NCI-H524 (cell line): ENCODE data around the gene TNKS1BP1.
"Not testable (repeated sequence)": the region's sequence is repeated elsewhere in the genome, so short reads cannot be mapped to it uniquely, and the experiment has no call there.

Experiments
- DNase-seq, 2 experiments: peaks; one replicate each; lab custom pipeline; 2025; lab: John Stamatoyannopoulos, UW

The TNKS1BP1 gene, protein sequence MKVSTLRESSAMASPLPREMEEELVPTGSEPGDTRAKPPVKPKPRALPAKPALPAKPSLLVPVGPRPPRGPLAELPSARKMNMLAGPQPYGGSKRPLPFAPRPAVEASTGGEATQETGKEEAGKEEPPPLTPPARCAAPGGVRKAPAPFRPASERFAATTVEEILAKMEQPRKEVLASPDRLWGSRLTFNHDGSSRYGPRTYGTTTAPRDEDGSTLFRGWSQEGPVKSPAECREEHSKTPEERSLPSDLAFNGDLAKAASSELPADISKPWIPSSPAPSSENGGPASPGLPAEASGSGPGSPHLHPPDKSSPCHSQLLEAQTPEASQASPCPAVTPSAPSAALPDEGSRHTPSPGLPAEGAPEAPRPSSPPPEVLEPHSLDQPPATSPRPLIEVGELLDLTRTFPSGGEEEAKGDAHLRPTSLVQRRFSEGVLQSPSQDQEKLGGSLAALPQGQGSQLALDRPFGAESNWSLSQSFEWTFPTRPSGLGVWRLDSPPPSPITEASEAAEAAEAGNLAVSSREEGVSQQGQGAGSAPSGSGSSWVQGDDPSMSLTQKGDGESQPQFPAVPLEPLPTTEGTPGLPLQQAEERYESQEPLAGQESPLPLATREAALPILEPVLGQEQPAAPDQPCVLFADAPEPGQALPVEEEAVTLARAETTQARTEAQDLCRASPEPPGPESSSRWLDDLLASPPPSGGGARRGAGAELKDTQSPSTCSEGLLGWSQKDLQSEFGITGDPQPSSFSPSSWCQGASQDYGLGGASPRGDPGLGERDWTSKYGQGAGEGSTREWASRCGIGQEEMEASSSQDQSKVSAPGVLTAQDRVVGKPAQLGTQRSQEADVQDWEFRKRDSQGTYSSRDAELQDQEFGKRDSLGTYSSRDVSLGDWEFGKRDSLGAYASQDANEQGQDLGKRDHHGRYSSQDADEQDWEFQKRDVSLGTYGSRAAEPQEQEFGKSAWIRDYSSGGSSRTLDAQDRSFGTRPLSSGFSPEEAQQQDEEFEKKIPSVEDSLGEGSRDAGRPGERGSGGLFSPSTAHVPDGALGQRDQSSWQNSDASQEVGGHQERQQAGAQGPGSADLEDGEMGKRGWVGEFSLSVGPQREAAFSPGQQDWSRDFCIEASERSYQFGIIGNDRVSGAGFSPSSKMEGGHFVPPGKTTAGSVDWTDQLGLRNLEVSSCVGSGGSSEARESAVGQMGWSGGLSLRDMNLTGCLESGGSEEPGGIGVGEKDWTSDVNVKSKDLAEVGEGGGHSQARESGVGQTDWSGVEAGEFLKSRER (N-terminal part only)

DNA sequence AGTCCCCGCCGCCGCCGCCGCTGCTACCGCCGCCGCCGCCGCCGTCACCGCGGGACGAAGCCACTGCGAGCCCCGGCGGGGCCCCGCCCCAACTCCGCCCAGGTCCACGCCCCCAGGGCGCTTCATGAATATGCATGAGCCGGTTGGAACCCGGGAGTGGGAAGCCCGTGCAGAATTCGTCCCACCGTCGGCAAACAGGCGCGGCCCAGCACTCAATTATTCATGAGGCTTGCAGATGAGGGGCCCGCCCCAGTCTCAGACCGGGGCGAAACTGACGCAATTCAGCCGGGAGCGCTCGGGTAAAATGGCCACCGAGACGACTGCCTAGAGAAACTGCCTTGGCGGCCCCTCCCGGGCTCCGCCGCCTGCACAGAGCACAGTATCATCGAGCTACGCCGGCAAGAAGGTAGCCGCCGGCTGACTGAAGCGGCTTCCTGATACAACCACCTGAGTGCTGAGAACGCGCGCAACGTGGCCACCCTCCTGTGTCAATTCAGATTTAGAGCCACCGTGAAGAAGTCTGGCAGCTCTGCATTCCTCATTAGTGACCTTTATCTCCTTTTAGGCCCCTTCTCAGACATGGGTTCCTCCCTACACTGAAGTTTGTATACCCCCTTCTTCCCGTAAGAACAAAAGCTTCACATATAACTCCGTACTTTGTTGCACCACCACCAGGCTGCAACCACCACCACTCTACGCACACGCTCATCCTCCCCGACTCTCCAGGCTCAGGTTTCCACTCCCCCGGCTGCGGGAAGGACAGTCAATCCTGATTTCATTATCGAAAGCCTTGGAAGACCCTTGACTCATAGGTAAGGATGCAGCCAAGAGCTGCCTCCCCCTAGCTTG is at the start of gene TNKS1BP1:
TSS of gene TNKS1BP1 (minus strand) at position 67 of the 849 bp plus-strand sequence. CDS start 3,067 bp downstream, outside the sequence.
- peak; percentile 80 to 96 for DNase-seq

DNA sequence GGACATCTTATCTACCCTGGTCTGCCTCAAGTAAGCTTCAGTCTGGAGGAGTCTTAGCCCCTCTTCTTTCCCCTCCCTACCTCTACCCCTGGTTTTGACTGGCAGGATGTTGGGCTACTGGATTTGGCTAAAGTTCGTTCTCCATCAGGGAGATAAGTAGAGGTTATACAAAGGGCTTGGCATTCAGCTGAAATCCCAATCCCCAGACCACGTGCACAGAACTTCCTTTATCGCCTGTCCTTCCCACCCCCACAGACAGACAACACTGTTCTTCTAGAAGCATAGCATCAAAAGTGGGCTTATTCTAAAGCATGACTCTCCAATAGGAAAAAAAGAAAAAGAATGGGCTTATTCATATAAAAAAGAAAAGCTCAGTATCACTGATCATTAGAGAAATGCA is 48.4 kb upstream of the TNKS1BP1 start:
- no peak for DNase-seq

DNA sequence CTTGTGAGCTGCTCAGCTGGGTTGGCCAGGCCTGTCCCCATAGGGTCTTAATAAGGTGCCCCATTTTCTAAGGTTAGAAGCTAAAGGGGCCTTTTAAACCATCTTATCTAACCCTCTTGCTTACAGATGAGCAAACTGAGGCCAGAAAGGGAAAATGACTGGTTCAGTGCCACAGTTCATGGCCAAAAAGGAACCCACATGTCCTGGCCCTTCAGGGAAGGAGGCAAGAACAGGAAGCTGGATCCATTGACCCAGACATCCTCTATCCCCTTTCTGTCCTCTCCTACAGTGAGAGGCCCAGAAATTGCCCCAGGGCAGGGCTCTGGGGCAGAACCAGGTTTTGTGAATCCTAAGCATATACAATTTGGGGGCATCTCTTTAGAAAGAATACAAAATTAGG is 46.2 kb upstream of the TNKS1BP1 start:
- DNase-seq, result no peak

DNA sequence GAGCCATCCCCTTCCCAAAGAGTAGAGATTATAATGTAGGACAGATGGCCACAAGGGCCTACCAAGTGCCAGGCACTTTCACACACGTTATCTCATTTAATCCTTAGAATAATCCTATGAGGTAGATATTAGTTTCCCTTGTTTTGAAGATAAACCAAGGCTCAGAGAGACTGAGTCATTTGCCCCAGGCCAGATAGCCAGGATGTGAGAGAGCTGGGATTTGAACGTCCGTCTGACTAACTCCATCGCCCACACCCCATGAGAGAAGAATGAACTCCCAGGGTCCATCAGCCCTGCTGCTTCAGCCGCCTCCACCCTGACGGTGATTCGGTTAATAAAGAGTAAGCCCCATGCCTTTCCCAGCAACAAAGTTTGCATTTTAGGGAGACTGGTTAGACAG is 45.5 kb upstream of the TNKS1BP1 start:
- peak; percentile 67 to 84 for DNase-seq

DNA sequence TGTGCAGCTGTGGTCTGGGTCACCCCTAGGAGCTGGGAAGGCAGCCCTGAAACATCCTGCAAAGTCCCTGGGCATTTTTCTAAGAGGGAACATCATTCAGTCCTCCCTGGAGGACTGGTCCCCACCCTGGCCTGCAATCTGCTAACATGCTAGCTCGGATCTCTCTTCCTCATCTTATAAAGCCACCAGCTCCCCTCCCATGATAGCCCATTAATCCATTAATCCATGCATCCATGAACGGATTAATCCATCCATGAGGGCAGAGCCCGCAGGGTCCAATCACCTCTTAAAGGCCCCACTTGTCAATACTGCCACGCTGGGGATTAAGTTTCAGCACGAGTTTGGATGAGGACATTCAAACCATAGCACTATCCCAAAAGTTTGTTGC is 44.1 kb upstream of the TNKS1BP1 start:
- DNase-seq, result peak; percentile 96 to 97

DNA sequence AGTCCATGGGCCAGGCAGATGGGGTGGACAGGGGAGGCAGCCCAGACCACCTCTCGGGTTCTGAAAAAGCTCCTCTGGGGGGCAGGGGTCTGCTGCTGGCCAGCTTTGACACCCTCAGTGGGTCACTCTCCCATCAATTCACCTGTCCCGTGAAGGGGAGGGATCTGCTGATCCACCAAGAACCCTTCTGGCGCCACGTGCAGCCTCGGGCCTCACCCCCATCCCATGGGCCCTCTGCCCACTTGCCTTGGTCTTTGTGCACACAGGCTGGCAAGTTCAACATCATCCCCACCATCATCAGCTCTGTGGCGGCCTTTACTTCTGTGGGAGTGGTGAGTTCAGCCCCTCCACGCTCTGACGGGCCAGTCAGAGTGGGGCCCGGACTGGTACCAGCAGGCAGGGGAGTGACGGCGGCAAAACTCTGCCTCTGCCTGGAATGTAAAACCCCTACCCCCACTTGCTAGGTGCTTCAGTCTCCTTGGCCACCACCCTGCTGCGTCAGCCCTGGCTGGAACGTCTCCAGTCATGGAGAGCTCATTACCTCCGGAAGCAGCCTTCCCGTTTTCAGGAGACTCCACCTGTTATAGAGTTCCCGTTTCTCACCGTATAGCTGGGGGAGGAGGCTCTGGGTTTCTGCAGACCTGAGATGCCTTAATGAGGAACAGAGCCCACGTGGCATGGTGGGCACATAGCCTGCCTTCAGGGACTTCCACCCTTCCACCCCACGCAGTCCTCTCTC is 43.5 kb upstream of the TNKS1BP1 start:
- DNase-seq, result peak; percentile 83 to 88

DNA sequence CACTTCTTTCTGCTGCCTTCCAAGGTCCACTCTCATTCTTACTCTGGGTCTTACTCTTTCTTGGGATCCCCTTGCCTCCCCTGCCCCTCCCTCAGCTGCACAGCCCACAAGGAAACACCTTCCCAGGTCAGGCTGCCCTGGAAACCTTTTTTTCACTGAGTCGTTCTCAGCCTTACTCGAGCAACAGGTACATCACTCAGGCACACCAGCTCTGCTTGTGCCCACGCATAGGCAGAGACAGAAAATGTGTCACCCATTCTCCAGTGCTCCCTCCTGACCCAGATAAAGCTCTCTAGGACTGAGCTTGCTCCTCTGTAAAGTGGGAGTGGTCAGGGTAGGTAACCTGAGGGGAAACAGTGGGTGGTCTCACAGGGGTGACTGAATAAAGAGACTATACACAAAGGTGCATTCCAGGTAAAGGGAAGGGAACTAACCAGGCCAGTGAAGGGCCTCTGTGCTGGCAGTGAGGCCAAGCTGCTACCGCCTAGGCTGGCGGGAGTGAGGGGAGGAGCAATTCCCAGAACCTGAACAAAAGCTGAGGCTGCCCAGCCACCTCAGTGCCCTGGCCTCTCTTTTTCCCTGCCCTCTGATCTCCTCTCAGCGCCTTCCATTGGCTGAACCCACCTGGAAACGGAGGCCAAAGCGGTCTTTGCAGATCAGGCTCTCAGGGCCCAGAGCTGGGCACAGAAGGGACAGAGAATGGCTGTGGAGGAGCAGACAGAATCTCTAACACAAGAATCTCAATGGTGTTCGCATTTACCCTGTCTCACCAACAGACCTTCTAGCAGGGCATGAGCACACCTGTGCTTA is 40.3 kb upstream of the TNKS1BP1 start:
- DNase-seq, result peak in 1 of 2 experiments; percentile 25

DNA sequence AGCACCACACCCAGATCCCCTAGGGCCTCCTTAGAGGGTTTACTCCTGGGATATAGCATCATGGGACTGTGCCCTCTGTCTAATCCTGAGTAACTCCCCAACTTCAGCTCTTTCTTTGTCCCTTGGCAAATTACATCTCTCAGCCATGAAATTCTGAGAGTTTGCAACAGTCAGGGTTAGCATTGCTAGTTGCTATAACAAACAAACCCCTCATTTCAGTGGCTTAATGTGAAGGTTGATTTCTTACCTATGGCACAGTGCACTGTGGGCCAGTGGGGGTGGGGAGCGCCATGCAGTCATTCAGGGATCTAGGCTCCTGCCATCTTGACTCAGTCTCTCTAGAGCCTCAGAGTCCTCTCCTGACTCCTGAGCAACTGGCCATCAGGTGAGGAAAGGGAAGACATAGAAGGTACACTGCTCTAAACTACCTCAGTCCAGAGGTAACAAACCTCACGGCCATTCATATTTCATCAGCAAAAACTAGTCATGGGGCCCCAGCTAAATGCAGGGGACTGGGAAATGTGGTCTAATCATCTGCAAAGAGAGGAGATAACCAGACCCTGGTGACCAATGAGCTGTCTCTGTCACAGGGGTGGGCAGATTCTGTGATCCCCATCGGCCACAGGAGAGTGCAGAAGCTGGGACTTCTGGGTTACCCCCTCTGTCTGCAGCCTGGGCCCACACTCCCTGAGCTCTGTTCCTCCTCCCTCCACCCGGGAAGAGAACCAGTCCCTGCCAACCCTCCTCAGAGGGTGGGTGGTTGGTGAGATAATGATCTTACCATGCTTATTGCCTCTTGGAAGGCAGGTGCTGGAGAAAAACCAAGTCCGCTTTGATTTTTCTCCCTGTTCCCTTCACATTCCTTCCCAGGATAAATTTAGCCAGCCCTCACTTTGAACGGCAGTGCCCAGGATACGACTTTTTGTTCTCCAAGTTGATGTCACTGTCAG is 38.7 kb upstream of the TNKS1BP1 start:
- no peak for DNase-seq

DNA sequence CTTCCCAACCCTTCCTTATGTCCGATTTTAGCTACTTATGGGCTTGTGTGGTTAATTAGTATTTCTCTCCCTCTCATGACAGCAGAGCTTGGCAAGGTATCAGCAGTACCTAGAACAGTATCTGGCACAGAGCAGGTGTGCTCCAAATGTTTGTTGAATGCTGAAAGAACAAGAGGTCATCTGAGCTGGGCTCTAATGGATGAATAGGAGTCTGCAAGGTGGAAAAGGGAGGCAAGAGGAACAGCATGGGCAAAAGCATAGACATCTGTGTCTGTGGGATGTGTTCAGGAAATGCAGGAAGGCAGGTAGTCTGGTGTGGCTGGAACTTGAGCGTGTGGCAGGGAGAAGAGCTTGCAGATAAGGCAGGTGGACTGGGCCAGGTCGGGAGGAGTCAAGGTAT is 37.2 kb upstream of the TNKS1BP1 start:
- DNase-seq, result no peak

DNA sequence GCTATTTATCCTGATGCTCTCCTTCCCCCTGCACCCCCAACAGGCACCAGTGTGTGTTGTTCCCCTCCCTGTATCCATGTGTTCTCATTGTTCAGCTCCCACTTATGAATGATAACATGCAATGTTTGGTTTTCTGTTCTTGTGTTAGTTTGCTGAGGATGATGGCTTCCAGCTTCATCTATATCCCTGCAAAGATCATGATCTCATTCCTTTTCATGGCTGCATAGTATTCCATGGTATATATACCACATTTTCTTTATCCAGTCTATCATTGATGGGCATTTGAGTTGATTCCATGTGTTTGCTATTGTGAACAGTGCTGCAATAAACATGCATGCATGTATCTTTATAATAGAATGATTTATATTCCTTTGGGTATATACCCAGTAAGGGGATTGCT is 36.7 kb upstream of the TNKS1BP1 start:
- not testable (repeated sequence) for DNase-seq

DNA sequence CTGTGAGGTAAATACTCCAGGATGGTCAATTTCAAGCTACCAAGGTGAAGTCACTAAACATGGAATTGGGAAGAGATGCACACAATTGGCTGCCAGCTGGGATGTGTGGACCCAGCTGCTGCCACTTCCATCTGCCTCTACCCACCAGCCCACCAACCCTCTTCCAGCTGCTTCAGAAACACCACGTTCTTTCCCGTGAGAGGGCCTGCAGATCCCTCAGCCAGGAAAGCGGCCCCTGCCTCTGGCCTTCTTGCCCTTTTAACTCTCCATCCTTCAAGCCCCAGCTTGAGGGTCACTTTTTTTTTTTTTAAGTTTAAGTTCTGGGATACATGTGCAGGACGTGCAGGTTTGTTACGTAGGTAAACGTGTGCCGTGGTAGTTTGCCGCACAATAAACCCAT is 36.2 kb upstream of the TNKS1BP1 start:
- peak in 1 of 2 experiments; percentile 79 for DNase-seq

DNA sequence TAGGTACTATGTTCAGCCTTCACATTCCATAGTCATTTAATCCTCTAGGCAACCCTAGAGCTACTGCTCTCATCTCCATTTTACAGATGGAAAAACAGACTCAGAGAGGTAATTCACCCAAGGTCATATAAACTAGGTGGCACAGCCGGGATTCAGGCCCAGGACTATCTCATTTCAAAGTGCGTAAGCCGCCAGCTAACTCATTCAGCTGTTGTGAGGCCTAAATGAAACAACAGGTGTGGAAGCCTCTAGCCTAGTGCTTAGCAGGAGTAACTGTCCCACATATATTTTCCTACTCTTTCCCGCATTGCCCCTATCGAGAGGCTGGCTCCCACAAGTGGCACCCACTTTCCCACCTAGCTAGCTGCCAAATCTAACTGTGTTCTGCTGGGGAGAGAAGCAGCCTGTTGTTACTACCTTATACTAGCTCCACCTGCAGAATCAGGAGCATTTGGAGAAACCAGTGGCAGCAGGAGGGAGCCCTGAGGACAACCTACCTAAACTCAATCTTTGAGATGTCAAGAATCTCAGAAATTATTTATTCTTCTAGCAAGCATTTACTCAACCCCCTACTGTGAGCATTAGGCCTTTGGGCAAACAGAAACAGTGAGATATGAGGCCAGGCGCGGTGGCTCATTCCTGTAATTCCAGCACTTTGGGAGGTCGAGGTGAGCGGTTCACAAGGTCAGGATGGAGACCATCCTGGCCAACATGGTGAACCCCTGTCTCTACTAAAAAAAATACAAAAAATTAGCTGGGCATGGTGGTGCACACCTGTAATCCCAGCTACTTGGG is 35.3 kb upstream of the TNKS1BP1 start:
- DNase-seq, result peak in 1 of 2 experiments; percentile 57

DNA sequence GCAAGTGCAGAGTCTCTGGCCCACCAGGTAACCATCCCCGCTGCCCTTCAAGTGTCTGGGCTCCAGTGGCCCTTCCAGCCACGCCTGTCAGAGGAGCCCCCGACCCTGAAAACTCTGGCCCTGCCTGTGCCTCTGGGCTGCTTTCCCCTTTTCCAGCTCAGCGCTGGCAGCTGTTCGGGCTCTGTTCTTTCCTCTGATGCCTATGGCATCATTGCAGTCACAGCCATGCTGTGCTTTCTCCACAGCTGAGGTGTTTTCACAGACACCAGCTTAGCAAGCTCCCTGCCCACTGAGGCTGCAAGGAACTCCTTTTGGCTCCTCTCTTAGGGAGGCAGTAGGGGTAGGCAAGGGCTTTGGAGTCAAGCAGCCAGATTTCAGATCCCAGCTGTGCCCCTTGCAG is 34.6 kb upstream of the TNKS1BP1 start:
- no peak for DNase-seq

DNA sequence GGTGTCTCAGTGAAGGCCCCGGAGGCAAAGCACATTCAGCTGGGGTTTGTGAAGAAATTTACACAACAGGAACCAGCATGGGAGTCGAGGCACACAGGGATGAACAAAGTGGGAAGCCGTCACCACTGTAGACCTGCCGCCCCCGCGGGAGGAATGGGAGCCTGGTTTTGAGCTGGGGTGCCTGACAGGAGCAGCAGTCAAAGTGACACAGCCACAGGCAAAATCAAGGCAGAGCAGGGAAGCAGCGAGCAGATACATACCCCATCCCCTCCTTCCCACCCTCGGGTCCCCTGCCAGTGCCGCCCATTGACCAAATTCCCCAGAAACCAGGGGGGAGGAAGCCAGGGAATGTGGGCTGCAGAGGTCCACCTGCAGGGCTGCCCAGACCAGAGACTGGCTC is 34.2 kb upstream of the TNKS1BP1 start:
- DNase-seq, result no peak

DNA sequence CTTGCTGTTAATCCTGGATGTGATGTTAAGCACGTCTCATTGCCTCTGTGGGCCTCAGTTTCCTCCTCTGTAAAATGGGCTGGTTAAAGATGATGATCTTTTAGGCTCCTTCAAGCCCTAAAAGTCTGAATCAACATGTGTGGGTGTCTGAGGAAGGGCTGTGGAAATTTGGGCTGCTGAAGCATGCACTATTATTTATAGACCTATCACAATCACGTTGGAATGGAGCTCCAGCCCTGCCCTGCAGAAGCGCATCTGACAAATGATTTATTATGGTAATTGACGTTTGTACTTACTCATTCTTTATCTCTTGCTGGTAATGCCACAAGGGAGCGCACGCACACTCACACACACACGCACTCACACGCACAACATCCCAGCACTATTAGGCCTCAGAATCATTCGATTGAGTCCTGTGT is 33.8 kb upstream of the TNKS1BP1 start:
- no peak for DNase-seq

DNA sequence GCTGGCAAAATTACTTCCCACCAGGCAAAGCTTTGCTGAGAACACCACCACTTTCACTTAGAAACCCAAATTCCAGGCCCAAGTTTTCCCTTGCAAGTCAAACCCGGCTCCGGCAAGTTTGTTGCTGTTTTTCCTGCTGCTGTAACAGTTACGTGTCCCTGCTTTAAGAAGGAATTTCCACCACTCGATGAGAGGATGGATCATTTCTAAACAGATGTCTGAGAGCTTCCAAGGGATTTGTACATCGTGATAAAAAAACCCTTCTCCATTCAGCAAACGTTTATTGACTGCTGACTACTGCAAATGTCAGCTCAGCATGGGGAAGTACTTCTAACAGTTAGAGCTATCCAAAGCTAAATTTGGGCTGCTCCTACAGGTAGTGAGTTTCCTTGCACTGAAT is 33.1 kb upstream of the TNKS1BP1 start:
- peak; percentile 36 to 79 for DNase-seq

DNA sequence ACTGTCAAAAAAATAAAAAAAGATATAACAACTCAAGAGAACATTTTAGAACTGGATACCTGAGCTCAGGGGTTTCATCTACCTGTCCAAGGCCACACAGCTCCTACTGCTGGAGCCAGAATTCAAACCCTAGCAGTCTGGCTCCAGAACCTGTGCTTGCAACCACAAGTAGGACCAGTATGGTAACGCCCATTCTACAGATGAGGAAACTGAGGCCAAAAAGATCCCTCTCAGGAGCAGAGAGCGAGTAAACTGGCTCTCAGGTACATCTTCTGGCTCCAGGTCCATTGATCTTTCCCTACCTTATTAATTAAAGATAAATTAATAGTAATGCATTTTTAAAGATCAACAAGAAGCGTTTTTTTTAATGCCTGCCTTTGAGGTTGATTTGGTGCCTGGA is 32.6 kb upstream of the TNKS1BP1 start:
- no peak for DNase-seq

DNA sequence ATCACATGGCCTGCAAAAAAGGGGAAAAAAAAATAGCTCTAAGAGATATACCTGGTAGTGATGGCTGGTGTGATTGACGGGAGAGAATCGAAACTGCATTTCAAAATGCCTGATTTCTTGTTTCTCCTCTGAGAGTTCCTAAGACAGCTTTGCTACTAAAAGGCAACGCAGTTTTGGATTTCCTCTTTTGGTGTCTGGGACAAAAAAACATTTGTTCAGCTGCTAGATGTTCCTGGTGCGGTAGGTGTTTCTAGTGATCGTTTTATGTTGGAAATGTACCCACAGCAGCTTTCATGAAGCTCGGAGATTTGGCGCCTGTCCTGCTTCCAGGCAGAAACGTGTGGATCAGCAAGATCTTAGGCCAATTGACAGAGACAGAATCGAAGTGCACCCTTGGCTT is 31.5 kb upstream of the TNKS1BP1 start:
- DNase-seq, result no peak
